Pancreas (tissue), 10 donors: Measurements from ENCODE around the gene ADCY4. TPM values are rescaled to one million over a fixed set of nuclear protein-coding genes. Genes with fewer than 3 reads are reported as not detected.

Source experiments
- ATAC-seq, 4 donors: fragments of 200-7000 bp; cut with Tn5 transposase; one replicate each; pipeline versions ENCODE4 v1.8.0 to v1.9.1; 2020; ENCODE audit warnings: mild to moderate bottlenecking in 4 of 4, moderate library complexity in 4 of 4
- DNase-seq, 6 donors: peaks; one replicate each; pipeline ENCODE4 v3.0.0-alpha.2; 2020
- FAIRE-seq: peaks from 2 replicates; lab custom pipeline; 2012; peaks lifted over from hg19 to GRCh38; lab: Jason Lieb, UNC
- H3K27ac ChIP-seq, 4 donors: fragments of 200-600 bp; sonication (generic); 1 replicate in 3 of 4; 2 replicates in 1 of 4; pipeline versions ENCODE4 v1.5.0 to v1.8.0; 2020
- H3K27me3 ChIP-seq, 4 donors: fragments of 200-600 bp; one replicate each; pipeline ENCODE4 v1.8.0; 2021
- H3K36me3 ChIP-seq, 3 donors: fragments of 200-600 bp; sonication (generic) in 1 of 3; one replicate each; pipeline versions ENCODE4 v1.5.0 to v1.8.0; 2020 to 2021
- H3K4me1 ChIP-seq, 3 donors: fragments of 200-600 bp; one replicate each; pipeline ENCODE4 v1.8.0; 2021
- H3K4me3 ChIP-seq, 4 donors: fragments of 200-600 bp; sonication (generic) in 2 of 4; one replicate each; pipeline versions ENCODE4 v1.5.0 to v1.8.0; 2020 to 2021
- H3K9me3 ChIP-seq, 4 donors: fragments of 200-600 bp; one replicate each; pipeline ENCODE4 v1.8.0; 2021
- WGBS, 2 donors: extraction: QIAGEN DNeasy Blood & Tissue Kit; methylation state at CpG; one replicate each; pipeline ENCODE4 v1.1.7; 2013; 5-methylcytosine and 5-hydroxymethylcytosine counted together
- intact Hi-C, 3 donors: fragments of 100-400 bp; cut with DNase I; formaldehyde crosslinking; loops; one replicate each; pipeline versions ENCODE4 v1.11.1 to v1.14.2; 2022
- polyA plus RNA-seq, 2 donors: library from polyadenylated mRNA; stranded (reverse); fragments of 200-250 nt; gene quantifications; one replicate each; pipeline ENCODE4 v1.2.3, GENCODE V29; 2013
- total RNA-seq, 6 donors: library from RNA; stranded (reverse); fragmentation: NEBNext Ultra II Directional in 4 of 6; extraction: Animal tissue kit (Norgen Biotek cat#: 25700) in 4 of 6; gene quantifications; one replicate each; pipeline versions ENCODE4 v1.2.1 to v1.2.4, GENCODE V29; 2021 to 2023
- TF ChIP-seq, protein P1 (sequence below), 4 donors: fragments of 200-600 bp; sonication (generic) in 3 of 4; IDR thresholded peaks; one replicate each; pipeline versions ENCODE4 v1.5.0 to v1.8.0; 2021; ENCODE audit warnings: antibody characterized with exemption in 4 of 4
- donor health status: healthy with polysubstance abuse.
- donor health status: DM: no; HTN: no; CAD: no; lungs with moderate emphysema.
- donor health status: DM: no; HTN: no; CAD: no.
- donor health status: control.
- donor health status: control.
- donor health status: Bipolar disorder and iron deficiency.
- donor health status: DM: yes; HTN: yes; CAD: no.
- donor health status: DM: no; HTN: no; CAD: no.
- donor health status: DM: no; HTN: no; CAD: no.
- donor health status: DM: yes; HTN: yes; CAD: no.

ADCY4 gene
- total and polyA plus RNA-seq, 8 donors: 3.2 to 59.3 (median 5.3) TPM

DNA sequence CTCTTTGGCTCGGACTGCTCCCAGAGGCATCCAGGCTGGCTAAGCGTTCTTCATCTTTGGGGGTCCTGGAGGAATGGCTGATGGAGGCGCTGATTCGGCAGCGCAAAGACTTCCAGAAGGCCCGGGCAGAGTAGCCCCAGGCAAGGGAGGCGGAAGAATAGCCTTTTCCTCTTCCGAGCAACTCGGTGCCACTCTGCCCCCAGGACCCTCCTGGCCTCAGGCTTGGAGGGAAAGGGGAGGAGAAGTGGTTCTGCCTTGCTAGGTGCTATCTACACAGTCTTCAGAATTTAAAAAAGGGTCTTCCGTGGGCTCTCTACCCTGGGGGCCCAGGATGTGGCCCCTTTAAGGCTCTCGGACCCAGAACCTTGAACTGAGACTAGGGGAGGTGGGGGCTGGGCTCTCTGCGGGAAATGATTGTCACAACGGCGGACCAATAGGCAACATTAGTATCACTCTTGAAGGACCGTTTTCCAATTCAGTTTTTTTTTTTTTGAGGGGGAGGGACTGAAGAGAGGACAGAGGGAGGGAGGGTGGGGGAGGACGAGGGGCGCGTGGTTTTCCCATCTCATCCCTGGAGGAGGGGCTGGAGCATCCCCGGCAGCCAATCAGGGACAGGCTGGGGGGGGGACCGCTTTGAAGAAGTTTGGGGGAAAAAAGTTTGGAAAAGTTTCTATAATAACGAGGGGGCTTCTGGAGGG, 32.8 kb upstream of the ADCY4 start, which contains the start of gene NFATC4:
NFATC4 (plus strand) TSS at position 671 of the 698 bp plus-strand sequence. CDS start 157 bp downstream, outside the sequence.
- Histone ChIP-seq H3K4me3 (peak within 1 kb of the TSS; percentile 26 to 53 (median 36)), H3K36me3 (no peaks in the 10 kb centered on the region), H3K27ac (peak within 1 kb of the TSS; percentile 77 to 92 (median 88)), H3K9me3 (no peaks in the 10 kb centered on the region), H3K4me1 (peaks cover 0 to 15% (median 0%) of the 10 kb centered on the region in 3 donors), H3K27me3 (no peaks in the 10 kb centered on the region)
- TF ChIP-seq, protein P1, sequence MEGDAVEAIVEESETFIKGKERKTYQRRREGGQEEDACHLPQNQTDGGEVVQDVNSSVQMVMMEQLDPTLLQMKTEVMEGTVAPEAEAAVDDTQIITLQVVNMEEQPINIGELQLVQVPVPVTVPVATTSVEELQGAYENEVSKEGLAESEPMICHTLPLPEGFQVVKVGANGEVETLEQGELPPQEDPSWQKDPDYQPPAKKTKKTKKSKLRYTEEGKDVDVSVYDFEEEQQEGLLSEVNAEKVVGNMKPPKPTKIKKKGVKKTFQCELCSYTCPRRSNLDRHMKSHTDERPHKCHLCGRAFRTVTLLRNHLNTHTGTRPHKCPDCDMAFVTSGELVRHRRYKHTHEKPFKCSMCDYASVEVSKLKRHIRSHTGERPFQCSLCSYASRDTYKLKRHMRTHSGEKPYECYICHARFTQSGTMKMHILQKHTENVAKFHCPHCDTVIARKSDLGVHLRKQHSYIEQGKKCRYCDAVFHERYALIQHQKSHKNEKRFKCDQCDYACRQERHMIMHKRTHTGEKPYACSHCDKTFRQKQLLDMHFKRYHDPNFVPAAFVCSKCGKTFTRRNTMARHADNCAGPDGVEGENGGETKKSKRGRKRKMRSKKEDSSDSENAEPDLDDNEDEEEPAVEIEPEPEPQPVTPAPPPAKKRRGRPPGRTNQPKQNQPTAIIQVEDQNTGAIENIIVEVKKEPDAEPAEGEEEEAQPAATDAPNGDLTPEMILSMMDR (IDR thresholded peaks at IDR 0.05): no peak
- DNase-seq (peak in 4 of 6 donors; percentile 47 to 73 (median 69)), ATAC-seq (peak; percentile 8 to 22 (median 16)), FAIRE-seq (no peak)
- WGBS, 2 donors: 9 to 11% methylated on average over 21 of the region's 21 CpGs
- intact Hi-C loops: no loop called here

DNA sequence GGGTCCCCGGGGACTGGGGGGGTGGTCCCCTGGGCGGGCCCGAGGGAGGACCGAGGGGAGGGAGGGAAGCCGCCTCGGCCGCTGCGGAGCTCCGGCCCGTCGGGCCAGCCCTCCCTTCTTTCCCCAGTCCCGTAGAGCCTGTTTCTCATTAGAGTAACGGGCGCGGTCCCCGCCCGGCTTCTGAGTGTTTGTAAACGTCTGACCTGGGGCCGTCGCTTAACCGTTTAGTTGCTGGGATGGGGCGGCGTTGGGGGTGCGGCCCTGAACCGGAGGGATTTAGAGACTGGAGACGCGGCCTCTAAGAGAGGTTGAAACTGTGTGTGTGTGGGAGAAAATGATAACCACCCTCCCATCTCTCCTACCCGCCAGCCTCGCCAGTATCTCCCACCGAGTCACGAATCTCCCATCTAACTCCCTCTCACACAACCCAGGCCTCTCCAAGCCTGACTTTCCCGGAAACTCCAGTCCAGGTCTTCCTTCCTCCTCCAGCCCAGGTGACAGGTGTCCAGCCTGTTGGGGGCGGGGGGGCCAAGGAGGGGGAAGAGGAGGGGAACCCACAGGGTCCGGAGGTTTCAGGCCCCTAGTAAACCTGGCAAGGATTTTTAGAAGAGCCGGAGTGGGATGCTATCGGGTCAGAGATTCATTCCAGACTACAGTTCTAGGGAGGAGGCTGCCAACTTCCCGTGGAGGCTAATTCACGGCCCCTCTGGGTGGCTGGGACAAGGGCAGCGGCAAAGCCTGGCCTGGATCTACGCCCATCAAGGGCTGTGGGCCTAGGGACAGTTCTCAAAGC, 32.0 kb upstream of the ADCY4 start:
- Histone ChIP-seq H3K4me3 (peak overlapping the region; percentile 26 to 53 (median 36)), H3K36me3 (no peaks in the 10 kb centered on the region), H3K9me3 (no peaks in the 10 kb centered on the region), H3K27ac (peak overlapping the region; percentile 77 to 92 (median 88)), H3K27me3 (no peaks in the 10 kb centered on the region), H3K4me1 (peaks cover 0 to 15% (median 0%) of the 10 kb centered on the region in 3 donors)
- WGBS, 2 donors: 1% methylated on average over 39 to 40 of the region's 40 CpGs
- intact Hi-C loops: no loop called here
- DNase-seq (peak; percentile 90 to 94 (median 93)), FAIRE-seq (no peak), ATAC-seq (peak; percentile 78 to 84 (median 82))
- TF ChIP-seq, protein P1 (IDR thresholded peaks at IDR 0.05): no peak

DNA sequence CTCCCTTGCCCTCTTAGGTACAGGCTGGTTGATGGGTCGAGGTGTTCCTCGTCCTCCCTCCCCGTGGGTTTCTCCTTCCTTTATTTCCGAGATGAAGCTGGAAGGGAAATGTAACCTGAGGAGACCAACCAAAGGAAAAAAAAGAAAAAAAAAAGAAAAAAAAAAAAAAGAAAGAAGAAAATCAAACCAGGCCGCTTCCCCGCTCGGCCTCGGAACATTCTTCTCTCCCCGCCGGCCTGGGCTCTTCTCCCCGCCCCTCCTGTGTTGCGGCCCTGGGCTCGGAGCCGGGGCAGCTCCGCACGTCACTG, 31.5 kb upstream of the ADCY4 start:
- peak overlapping the region; percentile 18 to 53 (median 36) for H3K4me3 ChIP-seq
- TF ChIP-seq, protein P1 (IDR thresholded peaks at IDR 0.05): no peak
- ATAC-seq: no peak
- intact Hi-C loops: no loop called here
- WGBS, 2 donors: 0% methylated on average over 14 to 16 of the region's 16 CpGs
- peak overlapping the region; percentile 77 to 92 (median 88) for H3K27ac ChIP-seq
- H3K27me3 ChIP-seq: no peaks in the 10 kb centered on the region
- no peak for DNase-seq
- H3K4me1 ChIP-seq: peaks cover 0 to 15% (median 0%) of the 10 kb centered on the region in 3 donors
- no peak for FAIRE-seq
- H3K9me3 ChIP-seq: no peaks in the 10 kb centered on the region
- no peaks in the 10 kb centered on the region for H3K36me3 ChIP-seq

DNA sequence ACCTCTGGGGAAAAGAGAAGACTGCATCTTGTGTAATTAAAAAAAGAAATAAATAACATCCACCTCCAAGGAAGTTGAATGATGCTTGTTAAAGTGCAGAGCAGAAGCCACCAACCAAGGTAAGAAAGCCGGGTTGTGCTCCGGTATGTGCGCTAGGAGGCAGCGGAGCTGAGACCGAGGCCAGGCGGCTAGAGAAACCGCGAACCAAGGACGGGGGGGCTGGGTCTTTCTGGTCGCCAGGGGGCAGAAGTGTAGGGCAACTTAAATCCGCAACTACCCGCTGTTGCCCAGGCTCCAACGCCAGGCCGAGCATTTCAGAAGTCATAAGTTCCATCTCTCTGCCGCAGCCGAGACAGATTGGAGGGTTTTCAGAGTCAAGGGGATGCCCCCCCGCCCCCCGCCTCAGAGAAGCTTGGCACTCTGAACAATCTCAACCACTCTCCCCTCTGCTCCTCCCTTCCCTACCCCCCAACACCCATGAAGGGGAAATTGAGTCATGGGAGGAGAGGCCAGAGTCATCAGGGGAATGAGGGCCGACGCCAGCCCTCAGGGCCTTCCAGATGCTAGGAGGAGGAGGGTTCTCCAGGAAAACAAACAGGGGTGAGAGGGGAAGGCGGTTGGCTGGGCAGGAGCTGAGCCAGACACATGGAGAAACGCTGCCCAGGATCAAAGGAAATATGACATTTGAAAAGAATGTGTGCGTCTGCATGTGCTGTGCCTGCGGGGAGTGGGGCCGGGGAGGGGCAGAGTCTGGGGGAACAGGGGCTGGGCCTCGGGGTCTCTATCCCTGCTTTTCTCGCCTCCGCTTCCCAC, 30.9 kb upstream of the ADCY4 start:
- TF ChIP-seq, protein P1 (IDR thresholded peaks at IDR 0.05): peak; percentile 69 to 84 (median 74)
- 2 to 3% methylated on average over 28 of the region's 28 CpGs for WGBS, 2 donors
- Histone ChIP-seq H3K9me3 (no peaks in the 10 kb centered on the region), H3K36me3 (no peaks in the 10 kb centered on the region), H3K4me1 (peaks cover 0 to 15% (median 0%) of the 10 kb centered on the region in 3 donors), H3K27ac (peak overlapping the region; percentile 77 to 92 (median 88)), H3K27me3 (no peaks in the 10 kb centered on the region), H3K4me3 (peak overlapping the region in 3 of 4 donors; percentile 26 to 53 (median 45))
- peak; percentile 85 to 92 (median 88) for DNase-seq
- peak; percentile 61 for FAIRE-seq
- ATAC-seq: peak; percentile 67 to 79 (median 70)
- intact Hi-C loops: no loop called here
